NCI-H1092 treated with DMSO at 0.1 percent for 48 hours (cell line): ENCODE measurements around the gene BSG.
"Not testable (repeated sequence)": the region's sequence is repeated elsewhere in the genome, so short reads cannot be mapped to it uniquely, and the experiment has no call there.

Experiments used
- DNase-seq: peaks from one replicate; lab custom pipeline; 2025; lab: John Stamatoyannopoulos, UW

The BSG gene

GRCh38 chr19:588093-588740 is 15.8 kb downstream of the BSG start:
- peak; percentile 96 for DNase-seq

- DNase-seq, result peak; percentile 87
Measured at GRCh38 chr19:588741-589692, 16.6 kb downstream of the BSG start.

- no peak for DNase-seq
Measured at GRCh38 chr19:589693-590395, 17.4 kb downstream of the BSG start, which contains the start of gene HCN2. Gene HCN2, plus strand, starts transcription at chr19:589881. Its CDS starts 65 bp downstream, at chr19:589946.

GRCh38 chr19:590396-590745 is 18.0 kb downstream of the BSG start:
- DNase-seq, result peak; percentile 28

- no peak for DNase-seq
Measured at GRCh38 chr19:590750-591098, 18.3 kb downstream of the BSG start.

- DNase-seq, result no peak
Measured at GRCh38 chr19:591099-591958, 18.9 kb downstream of the BSG start.

- no peak for DNase-seq
Measured at GRCh38 chr19:592101-592500, 19.7 kb downstream of the BSG start.

GRCh38 chr19:593055-593454 is 20.7 kb downstream of the BSG start:
- DNase-seq, result no peak

- no peak for DNase-seq
Measured at GRCh38 chr19:593505-593904, 21.1 kb downstream of the BSG start.

- DNase-seq, result no peak
Measured at GRCh38 chr19:594265-594870, 22.0 kb downstream of the BSG start.

GRCh38 chr19:595326-596262 is 23.2 kb downstream of the BSG start:
- no peak for DNase-seq

- no peak for DNase-seq
Measured at GRCh38 chr19:596263-596655, 23.9 kb downstream of the BSG start.

- no peak for DNase-seq
Measured at GRCh38 chr19:597406-598315, 25.3 kb downstream of the BSG start.

- no peak for DNase-seq
Measured at GRCh38 chr19:601310-601709, 28.9 kb downstream of the BSG start.

GRCh38 chr19:601790-602189 is 29.4 kb downstream of the BSG start:
- no peak for DNase-seq

GRCh38 chr19:602391-603301 is 30.2 kb downstream of the BSG start:
- DNase-seq, result no peak

GRCh38 chr19:603302-603639 is 30.9 kb downstream of the BSG start:
- not testable (repeated sequence) for DNase-seq

- DNase-seq, result not testable (repeated sequence)
Measured at GRCh38 chr19:603779-604178, 31.4 kb downstream of the BSG start.
